PFSK-1 (cell line): ENCODE measurements around the gene CCDC102A.

Experiments used
- FOXP2 ChIP-seq: optimal IDR thresholded peaks from 2 replicates; pipeline ENCODE3; 2011; ENCODE audit warnings: borderline replicate concordance, control low read depth, inconsistent platforms; ENCODE audit not compliant: insufficient read depth; ENCODE audit errors: extremely low read length, extremely low read depth
- POLR2AphosphoS5 ChIP-seq: IDR thresholded peaks from 2 replicates; pipeline ENCODE4 v1.6.1; 2012; ENCODE audit warnings: low read depth, mild to moderate bottlenecking, control low read depth, low read length, moderate library complexity
- REST ChIP-seq, 2 experiments: IDR thresholded peaks; 2 replicates each; pipeline versions ENCODE4 v1.6.1 to v1.8.0; 2011 to 2012; ENCODE audit warnings: low read depth in 2 of 2, low read length in 2 of 2, control low read depth in 1 of 2, inconsistent platforms in 1 of 2, mild to moderate bottlenecking in 1 of 2, moderate library complexity in 1 of 2; ENCODE audit not compliant: insufficient read depth in 1 of 2
- SIN3A ChIP-seq: IDR thresholded peaks from 2 replicates; pipeline ENCODE4 v1.6.1; 2012; ENCODE audit warnings: mild to moderate bottlenecking, low read length, moderate library complexity, borderline replicate concordance; ENCODE audit not compliant: insufficient read depth
- TAF1 ChIP-seq: IDR thresholded peaks from 2 replicates; pipeline ENCODE4 v1.6.1; 2012; ENCODE audit warnings: low read length, control low read depth, borderline replicate concordance; ENCODE audit not compliant: insufficient read depth

The CCDC102A gene

DNA sequence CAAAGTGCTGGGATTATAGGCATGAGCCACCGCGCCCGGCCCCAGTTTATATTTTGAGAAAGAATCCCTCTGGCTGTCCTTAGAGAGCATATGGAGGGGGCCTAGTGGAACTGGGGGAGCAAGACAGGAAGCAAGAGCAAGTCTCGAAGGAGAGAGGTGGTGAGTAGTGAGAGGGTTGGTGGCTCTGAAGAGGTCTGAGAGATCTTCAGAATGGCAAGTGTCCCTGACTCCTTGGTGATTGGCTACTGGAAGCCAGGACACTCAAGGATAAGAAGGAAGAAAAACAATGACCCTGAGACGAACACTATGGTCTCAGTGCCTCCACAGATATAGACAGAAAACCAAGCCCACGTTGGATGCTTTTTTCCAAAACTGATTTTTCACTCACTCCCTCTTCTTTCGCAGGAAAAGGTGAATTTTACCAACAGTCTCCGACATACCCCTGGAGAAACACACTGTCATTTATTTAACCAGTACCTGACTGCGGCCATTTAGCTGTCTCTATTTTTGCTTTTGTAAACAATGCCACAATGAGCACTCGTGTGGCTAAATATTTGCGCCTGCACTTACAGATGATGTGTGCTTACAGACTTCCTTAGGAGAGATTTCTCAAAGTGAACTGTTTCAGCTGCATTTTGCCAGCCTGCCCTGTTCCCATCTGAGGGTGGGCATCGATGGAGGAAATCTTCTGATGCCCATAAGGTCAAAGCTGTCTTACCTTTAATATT is 34.2 kb downstream of the CCDC102A start:
- TF ChIP-seq TAF1 = no peak
- TF ChIP-seq REST (IDR thresholded peaks at IDR 0.05; ENCODE audit: insufficient read depth in 1 of 2, low read depth in 2 of 2, low read length in 2 of 2) = no peak
- TF ChIP-seq SIN3A = no peak
- TF ChIP-seq POLR2AphosphoS5 = no peak
- no peak for TF ChIP-seq FOXP2

DNA sequence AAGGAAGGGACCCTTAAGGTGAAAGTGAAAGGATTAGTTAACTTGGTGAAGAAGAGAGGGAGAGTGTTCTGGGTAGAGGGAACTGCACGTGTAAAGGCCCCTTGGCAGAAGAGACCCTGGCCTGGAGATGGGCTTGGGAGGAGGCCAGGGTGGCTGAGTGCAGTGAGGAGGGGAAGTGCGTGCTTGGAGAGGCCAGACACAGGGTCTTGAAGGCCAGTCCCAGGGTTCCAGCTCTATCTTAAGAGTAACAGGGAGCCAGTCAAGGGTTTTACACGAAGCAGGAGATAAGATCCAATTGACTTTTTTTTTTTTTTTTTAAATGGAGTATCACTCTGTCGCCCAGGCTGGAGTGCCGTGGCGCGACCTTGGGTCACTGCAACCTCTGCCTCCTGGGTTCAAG is 34.9 kb downstream of the CCDC102A start:
- TF ChIP-seq SIN3A (no peak), TAF1 (no peak), POLR2AphosphoS5 (no peak), REST (IDR thresholded peaks at IDR 0.05; ENCODE audit: insufficient read depth in 1 of 2, low read depth in 2 of 2, low read length in 2 of 2) (no peak), FOXP2 (no peak)

DNA sequence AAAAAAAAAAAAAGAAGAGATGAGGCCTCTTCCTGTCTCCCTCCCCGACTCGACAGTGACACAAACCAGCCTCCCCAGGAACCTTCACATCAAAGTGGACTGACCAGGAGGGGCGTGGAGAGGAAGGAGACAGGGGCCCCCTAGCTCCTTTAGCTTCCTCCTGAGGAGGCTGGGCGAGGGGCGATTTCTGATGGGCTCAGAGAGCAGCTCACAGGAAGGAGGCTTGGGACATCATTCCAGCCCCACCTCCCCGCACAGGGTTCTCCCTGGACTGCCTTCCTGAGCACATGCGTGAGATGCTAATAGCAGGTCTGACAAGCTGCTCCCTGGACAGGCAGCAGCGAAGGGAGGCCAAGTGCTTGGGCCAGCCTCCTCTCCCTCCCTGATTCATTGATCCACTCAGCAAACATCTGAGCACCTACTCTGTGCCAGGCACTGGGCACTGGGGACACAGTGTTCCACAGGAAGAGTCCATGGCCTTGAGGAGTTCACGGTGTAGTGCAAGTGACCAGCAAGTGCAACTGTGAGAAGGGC is 35.7 kb downstream of the CCDC102A start:
- TF ChIP-seq POLR2AphosphoS5 = no peak
- no peak for TF ChIP-seq FOXP2
- TF ChIP-seq REST (IDR thresholded peaks at IDR 0.05; ENCODE audit: insufficient read depth in 1 of 2, low read depth in 2 of 2, low read length in 2 of 2) = no peak
- TF ChIP-seq SIN3A = no peak
- no peak for TF ChIP-seq TAF1

GRCh38 chr16:57498031-57498430 is 38.3 kb downstream of the CCDC102A start:
- TF ChIP-seq FOXP2 (no peak), REST (IDR thresholded peaks at IDR 0.05; ENCODE audit: insufficient read depth in 1 of 2, low read depth in 2 of 2, low read length in 2 of 2) (no peak), SIN3A (no peak), TAF1 (no peak), POLR2AphosphoS5 (no peak)
